ENCODE data around the gene ABCC5. TPM values are rescaled to one million over a fixed set of nuclear protein-coding genes. Genes with fewer than 3 reads are reported as not detected.

ABCC5 gene
- total and polyA plus RNA-seq, 2 experiments from 2014 or later, result 14.7 to 17.1 TPM

- peaks cover 26% of the 10 kb centered on the region; the same call in 1 of the 2 replicates for H3K36me3 ChIP-seq (ENCODE audit: low read depth)
- no peak overlapping the region for H3K4me2 ChIP-seq (ENCODE audit: unreplicated experiment)
- no peak overlapping the region for H3K27ac ChIP-seq
- WGBS, 2 experiments (ENCODE audit: low coverage in 1 of 2, low lambda C conversion rate in 2 of 2, missing lambda C conversion rate in 2 of 2), result 88 to 89% methylated on average over 11 of the region's 11 CpGs
- H3K4me1 ChIP-seq (ENCODE audit: insufficient read depth), result no peaks in the 10 kb centered on the region
- no peak overlapping the region for H3K4me3 ChIP-seq
- H3F3A ChIP-seq (ENCODE audit: insufficient read depth), result no peaks in the 10 kb centered on the region
- H3K9ac ChIP-seq, result no peak overlapping the region
- TF ChIP-seq EZH2 (IDR thresholded peaks at IDR 0.05; ENCODE audit: insufficient read depth, poor library complexity, severe bottlenecking) (no peak), EZH2phosphoT487 (IDR thresholded peaks at IDR 0.05; ENCODE audit: insufficient read depth, low read depth) (no peak)
- no peaks in the 10 kb centered on the region for H3K79me2 ChIP-seq (ENCODE audit: insufficient read depth)
- no peaks in the 10 kb centered on the region for H3K9me2 ChIP-seq (ENCODE audit: insufficient read depth)
- in situ Hi-C loops (cut with MboI), result no loop called here
- no peaks in the 10 kb centered on the region for H4K20me1 ChIP-seq (ENCODE audit: insufficient read depth)
- H3K9me3 ChIP-seq (ENCODE audit: low read depth), result no peaks in the 10 kb centered on the region
- no peaks in the 10 kb centered on the region for H3K27me3 ChIP-seq (replicated peaks; ENCODE audit: insufficient read depth)
- DNase-seq, result no peak
- H2AFZ ChIP-seq, result no peak overlapping the region
Measured at GRCh38 chr3:183984749-183985729, 32.6 kb downstream of the ABCC5 start.

GRCh38 chr3:183984127-183984740 is 33.5 kb downstream of the ABCC5 start:
- no peaks in the 10 kb centered on the region for H3K4me1 ChIP-seq (ENCODE audit: insufficient read depth)
- no peaks in the 10 kb centered on the region for H3K27me3 ChIP-seq (replicated peaks; ENCODE audit: insufficient read depth)
- H3K9me3 ChIP-seq (ENCODE audit: low read depth), result no peaks in the 10 kb centered on the region
- H3K9ac ChIP-seq, result no peak overlapping the region
- no peaks in the 10 kb centered on the region for H3F3A ChIP-seq (ENCODE audit: insufficient read depth)
- H3K79me2 ChIP-seq (ENCODE audit: insufficient read depth), result no peaks in the 10 kb centered on the region
- 68 to 71% methylated on average over 4 of the region's 4 CpGs for WGBS, 2 experiments (ENCODE audit: low coverage in 1 of 2, low lambda C conversion rate in 2 of 2, missing lambda C conversion rate in 2 of 2)
- no peak for DNase-seq
- no peaks in the 10 kb centered on the region for H4K20me1 ChIP-seq (ENCODE audit: insufficient read depth)
- in situ Hi-C loops (cut with MboI), result no loop called here
- no peak overlapping the region for H3K4me2 ChIP-seq (ENCODE audit: unreplicated experiment)
- H3K36me3 ChIP-seq (ENCODE audit: low read depth), result peaks cover 26% of the 10 kb centered on the region; the same call in 1 of the 2 replicates
- TF ChIP-seq EZH2 (IDR thresholded peaks at IDR 0.05; ENCODE audit: insufficient read depth, poor library complexity, severe bottlenecking) (no peak), EZH2phosphoT487 (IDR thresholded peaks at IDR 0.05; ENCODE audit: insufficient read depth, low read depth) (no peak)
- no peaks in the 10 kb centered on the region for H3K9me2 ChIP-seq (ENCODE audit: insufficient read depth)
- no peak overlapping the region for H3K27ac ChIP-seq
- H3K4me3 ChIP-seq, result no peak overlapping the region
- no peak overlapping the region for H2AFZ ChIP-seq

GRCh38 chr3:183981990-183982644 is 35.6 kb downstream of the ABCC5 start:
- H3K4me2 ChIP-seq (ENCODE audit: unreplicated experiment), result no peak overlapping the region
- DNase-seq, result no peak
- H3K9ac ChIP-seq, result no peak overlapping the region
- no peaks in the 10 kb centered on the region for H4K20me1 ChIP-seq (ENCODE audit: insufficient read depth)
- H3K79me2 ChIP-seq (ENCODE audit: insufficient read depth), result no peaks in the 10 kb centered on the region
- in situ Hi-C loops (cut with MboI), result no loop called here
- no peaks in the 10 kb centered on the region for H3F3A ChIP-seq (ENCODE audit: insufficient read depth)
- no peak for TF ChIP-seq EZH2phosphoT487 (IDR thresholded peaks at IDR 0.05; ENCODE audit: insufficient read depth, low read depth)
- TF ChIP-seq EZH2 (IDR thresholded peaks at IDR 0.05; ENCODE audit: insufficient read depth, poor library complexity, severe bottlenecking), result no peak
- no peaks in the 10 kb centered on the region for H3K4me1 ChIP-seq (ENCODE audit: insufficient read depth)
- H3K9me2 ChIP-seq (ENCODE audit: insufficient read depth), result no peaks in the 10 kb centered on the region
- WGBS, 2 experiments (ENCODE audit: low coverage in 1 of 2, low lambda C conversion rate in 2 of 2, missing lambda C conversion rate in 2 of 2), result 80 to 81% methylated on average over 6 of the region's 6 CpGs
- no peaks in the 10 kb centered on the region for H3K9me3 ChIP-seq (ENCODE audit: low read depth)
- no peaks in the 10 kb centered on the region for H3K27me3 ChIP-seq (replicated peaks; ENCODE audit: insufficient read depth)
- H3K36me3 ChIP-seq (ENCODE audit: low read depth), result peaks cover 29% of the 10 kb centered on the region; the same call in 1 of the 2 replicates
- no peak overlapping the region for H2AFZ ChIP-seq
- no peak overlapping the region for H3K27ac ChIP-seq
- no peak overlapping the region for H3K4me3 ChIP-seq

GRCh38 chr3:183980403-183980802 is 37.3 kb downstream of the ABCC5 start:
- no peak overlapping the region for H3K4me2 ChIP-seq (ENCODE audit: unreplicated experiment)
- no peak for DNase-seq
- H3K27me3 ChIP-seq (replicated peaks; ENCODE audit: insufficient read depth), result no peaks in the 10 kb centered on the region
- no peaks in the 10 kb centered on the region for H3K9me3 ChIP-seq (ENCODE audit: low read depth)
- WGBS, 2 experiments (ENCODE audit: low coverage in 1 of 2, low lambda C conversion rate in 2 of 2, missing lambda C conversion rate in 2 of 2), result 93 to 100% methylated on average over 4 of the region's 4 CpGs
- no peak for TF ChIP-seq EZH2 (IDR thresholded peaks at IDR 0.05; ENCODE audit: insufficient read depth, poor library complexity, severe bottlenecking)
- H4K20me1 ChIP-seq (ENCODE audit: insufficient read depth), result no peaks in the 10 kb centered on the region
- no peak overlapping the region for H3K9ac ChIP-seq
- H3K79me2 ChIP-seq (ENCODE audit: insufficient read depth), result no peaks in the 10 kb centered on the region
- no peak overlapping the region for H2AFZ ChIP-seq
- H3K4me1 ChIP-seq (ENCODE audit: insufficient read depth), result no peaks in the 10 kb centered on the region
- no peaks in the 10 kb centered on the region for H3K9me2 ChIP-seq (ENCODE audit: insufficient read depth)
- peaks cover 29% of the 10 kb centered on the region; the same call in 1 of the 2 replicates for H3K36me3 ChIP-seq (ENCODE audit: low read depth)
- H3K27ac ChIP-seq, result no peak overlapping the region
- H3K4me3 ChIP-seq, result no peak overlapping the region
- no peaks in the 10 kb centered on the region for H3F3A ChIP-seq (ENCODE audit: insufficient read depth)
- in situ Hi-C loops (cut with MboI), result no loop called here
